Activated CD8-positive, alpha-beta memory T cell treated with anti-CD3 and anti-CD28 coated beads for 48 hours (primary cell): ENCODE measurements around the gene FZD7.

ENCODE experiments used
- DNase-seq, 3 experiments: peaks; one replicate each; pipeline ENCODE4 v3.0.0-alpha.2; 2020; ENCODE audit warnings: low read depth in 2 of 3, low spot score in 2 of 3

FZD7 gene

DNA sequence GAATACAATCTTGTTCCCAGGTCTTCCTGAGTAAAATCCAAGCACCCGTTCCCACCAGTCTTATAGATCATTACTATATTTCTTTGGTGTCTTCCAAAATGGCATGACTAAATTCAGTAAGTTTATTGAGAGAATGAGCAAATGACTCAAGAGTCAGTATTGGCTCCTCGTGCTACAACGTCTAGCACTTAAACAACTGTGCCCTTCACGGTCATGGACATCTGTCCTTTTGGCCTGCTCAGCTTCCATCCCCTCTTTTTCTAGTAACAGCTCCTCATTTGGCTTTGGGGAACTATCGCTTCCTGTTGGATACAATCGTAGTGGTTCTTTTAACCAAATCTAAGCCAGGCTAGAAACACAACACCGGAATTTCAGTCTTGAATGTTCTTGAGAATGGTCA is 24.1 kb upstream of the FZD7 start:
- no peak for DNase-seq

DNA sequence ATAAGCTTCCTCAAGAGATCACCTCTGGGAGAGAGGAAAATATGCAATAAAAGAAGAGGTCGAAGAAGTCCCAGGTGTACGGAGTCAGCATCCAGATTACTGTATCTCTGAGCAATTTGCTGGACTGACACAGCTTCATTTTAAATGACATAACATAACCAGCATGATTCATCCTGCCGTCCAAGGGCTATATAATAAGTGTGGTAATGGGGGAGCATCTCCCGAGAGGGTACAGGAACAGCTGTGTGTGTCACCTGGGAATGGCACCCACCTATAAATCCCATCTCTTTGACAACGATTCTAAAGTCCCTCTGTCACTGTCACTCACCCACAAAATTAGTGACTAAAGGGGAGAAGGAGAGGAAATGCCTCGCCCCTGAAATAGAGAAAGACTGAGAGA is 19.3 kb upstream of the FZD7 start:
- DNase-seq = no peak

- DNase-seq = no peak
Measured at GRCh38 chr2:202014759-202015211, 18.9 kb upstream of the FZD7 start.

- DNase-seq = no peak
Measured at GRCh38 chr2:202015471-202015870, 18.2 kb upstream of the FZD7 start.

- DNase-seq = no peak
Measured at GRCh38 chr2:202016579-202017227, 17.0 kb upstream of the FZD7 start.

- no peak for DNase-seq
Measured at GRCh38 chr2:202017940-202018339, 15.7 kb upstream of the FZD7 start.

GRCh38 chr2:202018950-202019349 is 14.7 kb upstream of the FZD7 start:
- DNase-seq = no peak

GRCh38 chr2:202019689-202020450 is 13.8 kb upstream of the FZD7 start:
- no peak for DNase-seq

GRCh38 chr2:202022755-202023154 is 10.9 kb upstream of the FZD7 start:
- DNase-seq = no peak

DNA sequence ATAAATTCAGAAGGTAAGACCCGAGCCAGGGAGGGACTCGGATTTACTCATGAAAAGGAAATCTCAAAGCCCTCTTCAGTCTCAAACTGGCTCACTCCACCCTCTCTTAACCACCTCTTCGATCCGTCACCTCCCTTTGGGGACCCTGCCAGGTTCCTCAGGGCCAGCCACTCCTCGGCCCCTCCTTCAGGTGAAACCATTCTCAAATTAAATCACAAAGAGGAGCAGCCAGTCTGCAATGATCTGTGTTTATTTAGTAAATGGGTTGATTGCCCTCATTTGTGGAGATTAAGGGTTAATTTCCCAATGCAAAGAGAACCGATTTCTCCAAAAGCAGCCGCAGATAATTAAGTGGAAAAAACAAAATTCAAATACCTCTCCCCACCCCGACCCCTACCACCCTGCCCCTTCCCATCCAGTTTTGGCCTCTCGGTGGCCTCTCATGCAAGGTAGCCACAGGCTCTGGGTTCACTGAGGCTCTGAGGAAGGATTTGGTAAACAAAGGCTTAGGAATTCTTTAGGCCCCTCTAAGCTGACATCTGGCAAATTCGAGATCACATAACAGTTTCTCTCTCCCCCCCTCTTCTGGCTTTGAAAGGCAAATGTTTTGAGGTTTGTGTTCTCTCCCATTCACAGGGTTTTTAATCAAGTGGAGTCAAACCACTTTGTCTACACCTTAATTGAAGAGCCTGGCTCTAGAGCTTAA is 10.3 kb upstream of the FZD7 start:
- DNase-seq = no peak

DNA sequence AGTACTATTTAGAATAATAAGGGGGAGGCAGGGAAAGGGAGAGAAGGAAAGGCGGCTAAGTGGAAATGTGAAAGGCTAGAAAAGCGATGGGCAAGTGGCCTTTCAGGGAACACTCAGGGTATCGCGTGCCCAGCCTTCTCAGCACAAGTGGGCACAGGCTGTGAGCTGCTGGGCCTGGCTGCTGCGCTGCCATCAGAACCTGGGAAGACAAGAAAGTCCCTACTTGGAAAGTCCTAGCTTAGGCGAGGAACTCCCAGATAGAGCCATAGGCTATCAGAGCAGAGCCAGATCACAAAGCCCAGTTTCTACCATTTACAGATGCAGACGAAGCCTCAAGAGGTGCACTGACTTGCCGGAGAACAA is 9.8 kb upstream of the FZD7 start:
- no peak for DNase-seq

GRCh38 chr2:202024871-202025270 is 8.8 kb upstream of the FZD7 start:
- DNase-seq = no peak

- no peak for DNase-seq
Measured at GRCh38 chr2:202025816-202026215, 7.8 kb upstream of the FZD7 start.

DNA sequence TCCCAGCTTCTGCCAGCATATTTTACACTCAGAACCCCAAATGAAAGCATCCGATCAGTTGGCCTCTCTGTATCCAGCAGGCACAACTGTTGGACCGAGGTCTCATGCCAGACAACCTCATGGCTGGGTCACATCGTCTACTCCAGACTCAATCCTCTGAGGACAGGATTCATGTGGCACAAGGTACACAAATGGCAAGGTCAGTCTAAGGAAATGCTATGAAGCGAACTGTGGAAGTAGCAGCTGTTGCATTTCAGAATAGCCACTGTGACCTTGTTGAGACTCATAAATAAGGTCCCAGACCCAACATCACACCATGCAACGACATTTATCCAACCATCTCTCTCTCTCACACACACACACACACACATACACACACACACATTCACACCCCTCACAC is 7.1 kb upstream of the FZD7 start:
- DNase-seq = no peak

DNA sequence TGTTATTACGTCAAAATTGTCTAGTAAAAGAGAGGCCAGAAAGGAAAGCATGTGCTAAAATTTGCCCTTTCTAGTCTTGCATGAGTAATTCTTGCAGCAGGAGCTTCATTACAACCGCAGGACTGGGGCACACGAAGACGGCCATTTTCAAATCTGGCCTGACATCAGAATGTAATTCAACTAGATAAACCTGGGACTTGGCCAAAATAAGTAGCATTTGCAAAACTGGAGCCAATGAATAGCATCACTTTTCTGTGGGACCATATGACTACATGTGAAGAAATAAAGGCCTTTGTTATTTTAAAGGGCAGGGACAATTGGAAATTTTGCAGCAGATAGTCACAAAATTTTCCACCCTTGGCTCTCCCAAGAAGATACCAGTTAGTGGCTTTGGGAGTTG is 3.0 kb upstream of the FZD7 start:
- DNase-seq = no peak

DNA sequence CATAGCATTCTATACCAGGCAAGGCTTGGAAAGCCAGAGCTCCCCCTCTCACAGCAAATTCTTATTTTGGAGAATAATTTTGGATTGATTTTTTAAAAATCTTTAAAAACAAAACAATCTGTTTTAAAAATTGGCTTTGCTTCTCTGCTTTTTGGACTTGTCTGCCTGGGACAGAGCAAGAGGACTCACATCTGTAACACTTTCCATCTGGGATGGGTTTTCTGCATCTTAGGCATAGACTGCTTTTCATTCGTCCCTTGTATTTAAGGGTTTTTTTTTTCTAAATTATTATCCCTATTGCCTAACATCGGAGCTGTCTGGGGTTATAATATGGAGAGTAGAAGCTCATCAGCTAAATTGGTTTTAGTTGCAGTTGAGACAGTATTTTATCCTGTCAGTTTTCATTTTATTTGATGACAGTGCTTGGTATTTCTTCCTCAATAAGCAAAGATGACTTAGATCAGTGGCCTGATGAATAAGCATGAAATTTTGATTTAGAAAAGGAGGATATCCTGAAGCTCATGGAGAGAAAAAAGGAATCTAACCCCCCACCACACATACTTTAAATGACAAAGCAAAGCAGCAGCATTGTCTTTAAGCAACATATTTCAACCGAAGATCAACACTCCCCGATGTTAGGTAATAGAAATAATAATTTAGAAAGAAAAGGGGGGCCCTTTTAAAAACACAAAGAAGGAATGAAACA is 2.3 kb upstream of the FZD7 start:
- no peak for DNase-seq

GRCh38 chr2:202032846-202033316 is 774 bp upstream of the FZD7 start:
- no peak for DNase-seq

DNA sequence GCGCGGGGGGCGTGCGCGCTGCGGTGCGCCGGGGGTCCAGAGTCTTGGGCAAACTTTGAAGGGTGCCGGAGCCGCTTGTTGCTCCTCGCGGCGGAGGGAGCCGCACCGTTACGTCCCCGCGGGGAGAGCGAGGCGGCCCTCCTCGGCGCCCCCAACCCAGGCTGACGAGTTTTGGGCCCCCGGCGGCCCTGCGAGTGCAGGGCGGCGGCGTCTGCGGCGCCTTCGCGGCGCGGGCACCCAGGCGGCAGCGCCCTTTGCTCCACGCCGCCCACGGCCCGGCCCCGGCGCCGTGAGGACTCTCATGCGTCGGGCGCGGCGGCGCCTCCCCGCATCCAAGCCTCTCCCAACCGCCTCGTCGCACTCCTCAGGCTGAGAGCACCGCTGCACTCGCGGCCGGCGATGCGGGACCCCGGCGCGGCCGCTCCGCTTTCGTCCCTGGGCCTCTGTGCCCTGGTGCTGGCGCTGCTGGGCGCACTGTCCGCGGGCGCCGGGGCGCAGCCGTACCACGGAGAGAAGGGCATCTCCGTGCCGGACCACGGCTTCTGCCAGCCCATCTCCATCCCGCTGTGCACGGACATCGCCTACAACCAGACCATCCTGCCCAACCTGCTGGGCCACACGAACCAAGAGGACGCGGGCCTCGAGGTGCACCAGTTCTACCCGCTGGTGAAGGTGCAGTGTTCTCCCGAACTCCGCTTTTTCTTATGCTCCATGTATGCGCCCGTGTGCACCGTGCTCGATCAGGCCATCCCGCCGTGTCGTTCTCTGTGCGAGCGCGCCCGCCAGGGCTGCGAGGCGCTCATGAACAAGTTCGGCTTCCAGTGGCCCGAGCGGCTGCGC is 814 bp downstream of the FZD7 start:
- peak in 1 of 3 experiments; percentile 12 for DNase-seq

DNA sequence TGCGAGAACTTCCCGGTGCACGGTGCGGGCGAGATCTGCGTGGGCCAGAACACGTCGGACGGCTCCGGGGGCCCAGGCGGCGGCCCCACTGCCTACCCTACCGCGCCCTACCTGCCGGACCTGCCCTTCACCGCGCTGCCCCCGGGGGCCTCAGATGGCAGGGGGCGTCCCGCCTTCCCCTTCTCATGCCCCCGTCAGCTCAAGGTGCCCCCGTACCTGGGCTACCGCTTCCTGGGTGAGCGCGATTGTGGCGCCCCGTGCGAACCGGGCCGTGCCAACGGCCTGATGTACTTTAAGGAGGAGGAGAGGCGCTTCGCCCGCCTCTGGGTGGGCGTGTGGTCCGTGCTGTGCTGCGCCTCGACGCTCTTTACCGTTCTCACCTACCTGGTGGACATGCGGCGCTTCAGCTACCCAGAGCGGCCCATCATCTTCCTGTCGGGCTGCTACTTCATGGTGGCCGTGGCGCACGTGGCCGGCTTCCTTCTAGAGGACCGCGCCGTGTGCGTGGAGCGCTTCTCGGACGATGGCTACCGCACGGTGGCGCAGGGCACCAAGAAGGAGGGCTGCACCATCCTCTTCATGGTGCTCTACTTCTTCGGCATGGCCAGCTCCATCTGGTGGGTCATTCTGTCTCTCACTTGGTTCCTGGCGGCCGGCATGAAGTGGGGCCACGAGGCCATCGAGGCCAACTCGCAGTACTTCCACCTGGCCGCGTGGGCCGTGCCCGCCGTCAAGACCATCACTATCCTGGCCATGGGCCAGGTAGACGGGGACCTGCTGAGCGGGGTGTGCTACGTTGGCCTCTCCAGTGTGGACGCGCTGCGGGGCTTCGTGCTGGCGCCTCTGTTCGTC is 1.7 kb downstream of the FZD7 start:
- DNase-seq = no peak

- no peak for DNase-seq
Measured at GRCh38 chr2:202035941-202036372, 2.3 kb downstream of the FZD7 start.
